Measurements from ENCODE around the gene GLS.
"Not testable (repeated sequence)": the region's sequence is repeated elsewhere in the genome, so short reads cannot be mapped to it uniquely, and the experiment has no call there.

- not testable (repeated sequence) for TF ChIP-seq POLR2A, POLR2AphosphoS5 (IDR thresholded peaks at IDR 0.05; ENCODE audit: low read depth, low read length)
Measured at GRCh38 chr2:190853022-190853421, 27.6 kb upstream of the GLS start.
